ENCODE results near the gene NPTN. TPM values are rescaled to one million over a fixed set of nuclear protein-coding genes. Genes with fewer than 3 reads are reported as not detected.

The NPTN gene
- total RNA-seq, 2 experiments from 2014 or later: 41.5 to 43.2 TPM

DNA sequence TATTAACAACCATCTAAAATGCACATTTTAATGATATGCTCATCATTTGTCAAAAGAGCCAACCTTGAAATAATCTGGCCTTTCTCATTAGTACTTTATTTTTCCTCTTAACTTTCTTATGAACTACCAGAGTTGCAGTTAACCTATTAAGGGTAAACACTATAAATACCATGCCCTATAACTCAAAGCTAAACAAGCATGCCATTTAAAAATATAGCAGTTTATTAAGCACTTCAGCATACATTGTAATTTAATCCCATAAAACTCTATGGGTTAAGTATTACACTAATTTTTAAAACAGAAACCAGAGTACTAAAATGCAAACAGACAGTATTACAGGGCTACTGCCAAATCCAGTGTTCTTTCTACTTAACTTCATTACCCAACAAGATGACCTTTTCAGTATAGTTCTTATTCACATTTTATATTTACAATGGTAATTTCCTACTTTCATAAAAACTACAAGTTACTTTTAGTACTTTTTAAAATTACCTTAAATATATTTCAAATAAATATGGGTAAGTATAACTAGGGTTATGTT is 11.8 kb downstream of the NPTN start:
- Histone ChIP-seq H3K36me3 (ENCODE audit: insufficient read depth, low read length) (no peaks in the 10 kb centered on the region), H3K4me2 (ENCODE audit: low read length) (no peak overlapping the region), H3K9me2 (ENCODE audit: insufficient read depth, low read length) (no peaks in the 10 kb centered on the region), H3K4me3 (ENCODE audit: low read depth, low read length, poor library complexity, severe bottlenecking) (no peak overlapping the region), H3K79me2 (ENCODE audit: insufficient read depth, low read depth, low read length) (peaks cover 96% of the 10 kb centered on the region), H3K27ac (ENCODE audit: low read depth, low read length, poor library complexity, severe bottlenecking) (no peak overlapping the region), H3K9me3 (ENCODE audit: low read length) (no peaks in the 10 kb centered on the region), H3K4me1 (ENCODE audit: insufficient read depth, low read length, poor library complexity, severe bottlenecking) (no peaks in the 10 kb centered on the region), H4K20me1 (ENCODE audit: insufficient read depth, low read length) (peaks cover 60% of the 10 kb centered on the region), H2AFZ (ENCODE audit: low read length) (no peak overlapping the region)
- intact Hi-C loops (cut with micrococcal nuclease; ENCODE audit: unreplicated experiment): no loop called here
- TF ChIP-seq, protein P1, sequence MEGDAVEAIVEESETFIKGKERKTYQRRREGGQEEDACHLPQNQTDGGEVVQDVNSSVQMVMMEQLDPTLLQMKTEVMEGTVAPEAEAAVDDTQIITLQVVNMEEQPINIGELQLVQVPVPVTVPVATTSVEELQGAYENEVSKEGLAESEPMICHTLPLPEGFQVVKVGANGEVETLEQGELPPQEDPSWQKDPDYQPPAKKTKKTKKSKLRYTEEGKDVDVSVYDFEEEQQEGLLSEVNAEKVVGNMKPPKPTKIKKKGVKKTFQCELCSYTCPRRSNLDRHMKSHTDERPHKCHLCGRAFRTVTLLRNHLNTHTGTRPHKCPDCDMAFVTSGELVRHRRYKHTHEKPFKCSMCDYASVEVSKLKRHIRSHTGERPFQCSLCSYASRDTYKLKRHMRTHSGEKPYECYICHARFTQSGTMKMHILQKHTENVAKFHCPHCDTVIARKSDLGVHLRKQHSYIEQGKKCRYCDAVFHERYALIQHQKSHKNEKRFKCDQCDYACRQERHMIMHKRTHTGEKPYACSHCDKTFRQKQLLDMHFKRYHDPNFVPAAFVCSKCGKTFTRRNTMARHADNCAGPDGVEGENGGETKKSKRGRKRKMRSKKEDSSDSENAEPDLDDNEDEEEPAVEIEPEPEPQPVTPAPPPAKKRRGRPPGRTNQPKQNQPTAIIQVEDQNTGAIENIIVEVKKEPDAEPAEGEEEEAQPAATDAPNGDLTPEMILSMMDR (conservative IDR thresholded peaks at IDR 0.05; ENCODE audit: low read length): no peak
- no peak for TF ChIP-seq EZH2phosphoT487 (IDR thresholded peaks at IDR 0.05; ENCODE audit: borderline replicate concordance, low read depth, low read length)
- ChIA-PET POLR2A (interaction anchor here (0.7 to 7.4 kb wide), 2 partner anchors 10 to 14 kb away, joined by 4 to 57 read pairs; partner anchors contain the start of gene NPTN), CTCF (ENCODE audit: unreplicated experiment) (no interaction called here)
- no peak for DNase-seq (ENCODE audit: low spot score)
- no TSS peak for BruUV-seq (replicated peaks)

DNA sequence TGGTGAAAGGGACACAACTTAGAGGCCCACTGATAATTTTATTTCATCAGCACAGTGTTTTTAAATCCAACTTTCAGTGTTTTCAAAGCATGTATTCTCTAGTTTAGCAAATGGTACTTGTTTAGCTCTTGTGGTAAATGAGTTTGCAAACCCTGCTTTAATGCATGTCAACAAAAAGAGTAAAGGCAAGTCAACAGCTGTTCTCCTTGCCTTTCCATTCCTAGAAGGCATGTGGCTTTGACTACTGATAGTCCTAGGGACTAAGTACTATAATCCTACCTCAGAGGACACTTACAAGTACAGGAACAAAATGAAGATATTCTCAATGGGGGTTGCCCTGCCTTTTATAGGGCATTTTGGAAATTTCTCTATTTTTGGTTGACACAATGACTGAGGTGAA is 13.1 kb downstream of the NPTN start:
- CTCF ChIA-PET (ENCODE audit: unreplicated experiment): no interaction called here
- Histone ChIP-seq H3K4me3 (ENCODE audit: low read depth, low read length, poor library complexity, severe bottlenecking) (no peak overlapping the region), H3K9me2 (ENCODE audit: insufficient read depth, low read length) (no peaks in the 10 kb centered on the region), H3K4me2 (ENCODE audit: low read length) (no peak overlapping the region), H3K4me1 (ENCODE audit: insufficient read depth, low read length, poor library complexity, severe bottlenecking) (no peaks in the 10 kb centered on the region), H3K9me3 (ENCODE audit: low read length) (no peaks in the 10 kb centered on the region), H4K20me1 (ENCODE audit: insufficient read depth, low read length) (peaks cover 66% of the 10 kb centered on the region; the same call in 1 of the 2 replicates), H3K27ac (ENCODE audit: low read depth, low read length, poor library complexity, severe bottlenecking) (no peak overlapping the region), H3K79me2 (ENCODE audit: insufficient read depth, low read depth, low read length) (peaks cover 95% of the 10 kb centered on the region), H3K36me3 (ENCODE audit: insufficient read depth, low read length) (no peaks in the 10 kb centered on the region), H2AFZ (ENCODE audit: low read length) (no peak overlapping the region)
- no TSS peak for BruUV-seq (replicated peaks)
- POLR2A ChIA-PET: interaction anchor here (0.7 to 7.4 kb wide), 3 partner anchors 11 to 126 kb away, joined by 3 to 57 read pairs (median 23); partner anchors contain the start of gene NPTN
- TF ChIP-seq, protein P1 (conservative IDR thresholded peaks at IDR 0.05; ENCODE audit: low read length): no peak
- TF ChIP-seq EZH2phosphoT487 (IDR thresholded peaks at IDR 0.05; ENCODE audit: borderline replicate concordance, low read depth, low read length): no peak
- intact Hi-C loops (cut with micrococcal nuclease; ENCODE audit: unreplicated experiment): no loop called here
- no peak for DNase-seq (ENCODE audit: low spot score)

DNA sequence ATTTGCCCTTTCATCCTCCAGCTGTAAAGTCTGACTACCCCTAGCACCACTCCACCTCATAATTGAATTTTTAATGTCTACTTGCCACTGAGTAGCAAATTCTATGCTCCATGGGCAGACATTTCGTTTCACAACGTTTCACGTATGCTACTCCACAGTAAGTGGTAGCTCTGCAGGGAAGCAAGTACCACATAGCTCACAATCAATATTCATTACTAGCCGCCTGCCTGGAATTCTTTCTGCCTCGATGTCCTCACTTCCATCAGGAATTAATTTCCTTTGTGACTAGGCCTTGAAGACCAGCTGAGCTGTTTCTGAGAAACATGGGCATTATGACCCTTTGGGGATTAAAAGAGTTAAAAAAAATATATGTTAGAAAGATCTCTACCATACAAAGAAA is 15.3 kb downstream of the NPTN start:
- no peak for TF ChIP-seq EZH2phosphoT487 (IDR thresholded peaks at IDR 0.05; ENCODE audit: borderline replicate concordance, low read depth, low read length)
- TF ChIP-seq, protein P1 (conservative IDR thresholded peaks at IDR 0.05; ENCODE audit: low read length): no peak
- 0 out of 2 replicates have a peak, but pooled peaks cover 9% of the 10 kb centered on the region for H3K9me3 ChIP-seq (ENCODE audit: low read length)
- H2AFZ ChIP-seq (ENCODE audit: low read length): no peak overlapping the region
- no peaks in the 10 kb centered on the region for H3K4me1 ChIP-seq (ENCODE audit: insufficient read depth, low read length, poor library complexity, severe bottlenecking)
- no peak for DNase-seq (ENCODE audit: low spot score)
- no peak overlapping the region for H3K4me2 ChIP-seq (ENCODE audit: low read length)
- BruUV-seq (replicated peaks): no TSS peak
- peaks cover 95% of the 10 kb centered on the region for H3K79me2 ChIP-seq (ENCODE audit: insufficient read depth, low read depth, low read length)
- H3K27ac ChIP-seq (ENCODE audit: low read depth, low read length, poor library complexity, severe bottlenecking): no peak overlapping the region
- CTCF ChIA-PET (ENCODE audit: unreplicated experiment): interaction anchor here (1.3 kb wide), 1 partner anchor 18 kb away, joined by 3 read pairs; no protein-coding TSS in a partner anchor
- no peaks in the 10 kb centered on the region for H3K9me2 ChIP-seq (ENCODE audit: insufficient read depth, low read length)
- no peaks in the 10 kb centered on the region for H3K36me3 ChIP-seq (ENCODE audit: insufficient read depth, low read length)
- H3K4me3 ChIP-seq (ENCODE audit: low read depth, low read length, poor library complexity, severe bottlenecking): no peak overlapping the region
- H4K20me1 ChIP-seq (ENCODE audit: insufficient read depth, low read length): peaks cover 46% of the 10 kb centered on the region; the same call in 1 of the 2 replicates
- POLR2A ChIA-PET: interaction anchor here (4.3 to 7.4 kb wide), 2 partner anchors 11 to 13 kb away, joined by 23 to 57 read pairs; partner anchors contain the start of gene NPTN
- intact Hi-C loops (cut with micrococcal nuclease; ENCODE audit: unreplicated experiment): no loop called here
